Natural killer cell (primary cell): Measurements from ENCODE around the gene LRR1. TPM values are rescaled to one million over a fixed set of nuclear protein-coding genes. Genes with fewer than 3 reads are reported as not detected.

Source experiments
- ATAC-seq, 3 donors: fragments of 150-1000 bp in 2 of 3; fragments of 200-7000 bp in 1 of 3; cut with Tn5 transposase; 1 replicate in 1 of 3; 2 replicates in 2 of 3; pipeline ENCODE4 v1.10.0; 2021; ENCODE audit warnings: mild to moderate bottlenecking in 2 of 3, moderate library complexity in 2 of 3
- DNase-seq, 2 donors: peaks; one replicate each; pipeline versions ENCODE4 v3.0.0 to v3.0.0-alpha.2; 2013 to 2021; ENCODE audit warnings: mixed read lengths in 1 of 2
- H3K27ac ChIP-seq: one replicate; pipeline ENCODE4 v1.5.1; 2013; ENCODE audit warnings: mild to moderate bottlenecking, low read length
- H3K27me3 ChIP-seq: one replicate; pipeline ENCODE4 v1.6.1; 2013; ENCODE audit warnings: low read length; ENCODE audit not compliant: control insufficient read depth, insufficient read depth
- H3K36me3 ChIP-seq: one replicate; pipeline ENCODE4 v1.6.1; 2013; ENCODE audit warnings: low read length; ENCODE audit not compliant: control insufficient read depth, insufficient read depth
- H3K4me1 ChIP-seq: one replicate; pipeline ENCODE4 v1.6.1; 2013; ENCODE audit warnings: low read length; ENCODE audit not compliant: control insufficient read depth, insufficient read depth
- H3K4me3 ChIP-seq: one replicate; pipeline ENCODE4 v1.5.1; 2013; ENCODE audit warnings: low read length
- H3K9me3 ChIP-seq: one replicate; pipeline ENCODE4 v1.6.1; 2013; ENCODE audit warnings: low read length; ENCODE audit not compliant: control insufficient read depth, insufficient read depth
- H3K27ac Mint-ChIP-seq, 2 donors: one replicate each; pipeline ENCODE4 v1.8.0; 2022; ENCODE audit warnings: mild to moderate bottlenecking in 2 of 2, mixed read lengths in 2 of 2, moderate library complexity in 1 of 2
- H3K27me3 Mint-ChIP-seq, 2 donors: one replicate each; pipeline ENCODE4 v1.8.0; 2022; ENCODE audit warnings: low read depth in 2 of 2, mixed read lengths in 2 of 2
- H3K36me3 Mint-ChIP-seq: one replicate; pipeline ENCODE4 v1.8.0; 2022; ENCODE audit warnings: mixed read lengths
- H3K4me1 Mint-ChIP-seq, 2 donors: one replicate each; pipeline ENCODE4 v1.8.0; 2022; ENCODE audit warnings: mixed read lengths in 2 of 2
- H3K4me3 Mint-ChIP-seq: one replicate; pipeline ENCODE4 v1.8.0; 2022; ENCODE audit warnings: mild to moderate bottlenecking, moderate library complexity, mixed read lengths
- H3K9me3 Mint-ChIP-seq, 2 donors: one replicate each; pipeline ENCODE4 v1.8.0; 2022; ENCODE audit warnings: mixed read lengths in 2 of 2
- CTCF ChIP-seq: fragments of 200-600 bp; IDR thresholded peaks from one replicate; pipeline ENCODE4 v1.8.0; 2022; ENCODE audit warnings: antibody characterized with exemption
- WGBS: methylation state at CpG from one replicate; pipeline ENCODE4 v1.1.7; 2013; ENCODE audit warnings: missing lambda C conversion rate; ENCODE audit not compliant: insufficient coverage; 5-methylcytosine and 5-hydroxymethylcytosine counted together
- intact Hi-C: fragments of 100-400 bp; cut with micrococcal nuclease; formaldehyde crosslinking; loops from one replicate; pipeline ENCODE4 v1.14.2; 2022
- total RNA-seq, 4 donors: library from RNA; stranded (reverse); fragments of 120-200 nt in 1 of 4; gene quantifications; one replicate each; pipeline versions ENCODE4 v1.2.3 to v1.2.4, GENCODE V29; 2013 to 2022

LRR1 gene
- total RNA-seq, 3 donors from 2014 or later (not counting 1 experiment from before 2014, with no cell fraction given), result 8.1 to 11.7 (median 8.7) TPM

GRCh38 chr14:49637534-49638078, 38.9 kb downstream of the LRR1 start:
- Histone ChIP-seq H3K4me1 (peaks cover 27% of the 10 kb centered on the region), H3K36me3 (peaks cover 13% of the 10 kb centered on the region), H3K27me3 (no peaks in the 10 kb centered on the region), H3K9me3 (no peaks in the 10 kb centered on the region), H3K4me3 (no peak overlapping the region), H3K27ac (no peak overlapping the region)
- intact Hi-C loops, result loop anchor here (10.0 kb wide), 1 partner anchor 587 kb away; no protein-coding TSS in a partner anchor
- Mint-ChIP-seq H3K4me1 (peaks cover 45 to 53% of the 10 kb centered on the region in 2 donors), H3K9me3 (no peaks in the 10 kb centered on the region), H3K4me3 (peak overlapping the region; percentile 97), H3K27me3 (no peaks in the 10 kb centered on the region), H3K36me3 (peaks cover 7% of the 10 kb centered on the region), H3K27ac (peak overlapping the region; percentile 96)
- 100% methylated on average over 2 of the region's 3 CpGs for WGBS
- ATAC-seq, result no peak
- DNase-seq, result no peak
- TF ChIP-seq CTCF, result no peak

- DNase-seq (no peak), ATAC-seq (no peak)
- no peaks in the 10 kb centered on the region for H3K9me3 Mint-ChIP-seq
- Histone ChIP-seq H3K9me3 (no peaks in the 10 kb centered on the region), H3K27me3 (no peaks in the 10 kb centered on the region), H3K36me3 (peaks cover 13% of the 10 kb centered on the region), H3K27ac (peak overlapping the region; percentile 31), H3K4me1 (peaks cover 15% of the 10 kb centered on the region), H3K4me3 (no peak overlapping the region)
- H3K4me1 Mint-ChIP-seq, result peaks cover 30 to 36% of the 10 kb centered on the region in 2 donors
- TF ChIP-seq CTCF, result no peak
- H3K36me3 Mint-ChIP-seq, result peaks cover 7% of the 10 kb centered on the region
- intact Hi-C loops, result no loop called here
- H3K27me3 Mint-ChIP-seq, result no peaks in the 10 kb centered on the region
- WGBS, result 96% methylated on average over 5 of the region's 7 CpGs
- H3K4me3 Mint-ChIP-seq, result no peak overlapping the region
- peak overlapping the region; percentile 62 to 79 for H3K27ac Mint-ChIP-seq
Observed at GRCh38 chr14:49640540-49641417, 42.0 kb downstream of the LRR1 start.

GRCh38 chr14:49641697-49642129, 43.0 kb downstream of the LRR1 start:
- Histone ChIP-seq H3K4me1 (peaks cover 10% of the 10 kb centered on the region), H3K27ac (peak overlapping the region; percentile 31), H3K27me3 (no peaks in the 10 kb centered on the region), H3K4me3 (no peak overlapping the region), H3K9me3 (no peaks in the 10 kb centered on the region), H3K36me3 (peaks cover 9% of the 10 kb centered on the region)
- no peaks in the 10 kb centered on the region for H3K9me3 Mint-ChIP-seq
- ATAC-seq (peak in 1 of 3 donors; percentile 15), DNase-seq (no peak)
- no peak for TF ChIP-seq CTCF
- peak overlapping the region; percentile 57 to 79 for H3K27ac Mint-ChIP-seq
- H3K36me3 Mint-ChIP-seq, result peaks cover 7% of the 10 kb centered on the region
- H3K4me3 Mint-ChIP-seq, result no peak overlapping the region
- no peaks in the 10 kb centered on the region for H3K27me3 Mint-ChIP-seq
- 56% methylated on average over 8 of the region's 8 CpGs for WGBS
- peaks cover 22 to 33% of the 10 kb centered on the region in 2 donors for H3K4me1 Mint-ChIP-seq
- intact Hi-C loops, result no loop called here
